Diencephalon (tissue), 1 donor: ENCODE measurements around the gene ATIC. TPM values are rescaled to one million over a fixed set of nuclear protein-coding genes. Genes with fewer than 3 reads are reported as not detected.

Experiments used
- total RNA-seq: library from RNA; depleted of rRNA; stranded (reverse); fragments of >200 nt; gene quantifications from one replicate; pipeline ENCODE4 v1.2.3, GENCODE V29; 2014

The ATIC gene
- 20.8 TPM for total RNA-seq

DNA sequence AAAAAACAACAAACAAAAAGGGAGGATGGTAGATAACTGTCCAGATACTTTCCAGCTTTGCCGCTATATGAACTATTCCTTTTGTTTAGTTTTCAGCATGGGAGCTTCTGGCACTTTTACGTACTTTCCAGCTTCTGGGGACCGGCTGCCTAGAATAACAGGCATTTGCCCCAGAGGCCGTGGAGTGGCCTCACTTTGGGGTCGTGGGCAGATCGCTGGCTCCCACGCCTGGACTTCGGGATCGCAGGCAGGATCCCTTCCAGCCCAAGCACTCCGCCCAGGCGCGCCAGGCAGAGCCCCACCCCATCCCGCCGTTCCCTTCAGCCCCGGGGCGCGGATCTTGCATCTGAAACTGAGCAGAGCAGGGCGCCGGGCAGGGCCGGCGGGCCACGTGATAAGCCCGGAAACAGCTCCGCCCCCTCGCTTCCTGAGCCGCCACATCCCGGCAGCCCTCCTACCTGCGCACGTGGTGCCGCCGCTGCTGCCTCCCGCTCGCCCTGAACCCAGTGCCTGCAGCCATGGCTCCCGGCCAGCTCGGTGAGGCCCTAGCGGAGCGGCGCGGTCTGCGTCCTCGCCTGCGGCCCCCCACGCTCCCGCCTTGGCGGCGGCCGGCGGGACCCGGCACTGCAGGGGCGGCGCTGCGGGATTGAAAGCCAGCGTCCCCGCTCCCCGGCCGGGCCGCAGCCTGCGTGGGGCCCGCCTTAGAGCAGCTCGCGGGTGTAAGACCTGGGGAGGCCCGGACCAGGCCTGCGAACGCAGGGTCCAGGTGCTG is at the start of gene ATIC:
TSS of gene ATIC (plus strand) at position 435 of the 772 bp plus-strand sequence. CDS start at position 519, 84 bp downstream.

Other genes with a start within 250 kb of the ATIC start
- gene ABCA12, start 173.4 kb upstream of the ATIC start, total RNA-seq: 0.23 TPM
- 156 TPM for gene FN1, start 124.0 kb downstream of the ATIC start, total RNA-seq